HCT116 (cell line): Measurements from ENCODE around the gene CAPS.

Source experiments
- CTCF ChIP-seq, 3 experiments: fragments of 200-600 bp in 1 of 3; sonication (generic) in 1 of 3; IDR thresholded peaks in 2 of 3; conservative IDR thresholded peaks in 1 of 3; 2 replicates each; pipeline ENCODE4 v1.5.1; 2012 to 2017; ENCODE audit warnings: low read depth in 2 of 3, low read length in 2 of 3, antibody characterized with exemption in 1 of 3, borderline replicate concordance in 1 of 3, control low read depth in 1 of 3, mild to moderate bottlenecking in 1 of 3, mixed read lengths in 1 of 3, mixed run types in 1 of 3, moderate library complexity in 1 of 3; ENCODE audit not compliant: insufficient read depth in 1 of 3
- EZH2 ChIP-seq: fragments of 200-600 bp; sonication (generic); IDR thresholded peaks from 2 replicates; pipeline ENCODE4 v1.6.1; 2017; ENCODE audit warnings: antibody characterized with exemption, mixed run types
- EZH2phosphoT487 ChIP-seq: fragments of 200-600 bp; IDR thresholded peaks from 2 replicates; pipeline ENCODE4 v1.6.1; 2018; ENCODE audit warnings: antibody characterized with exemption, borderline replicate concordance
- POLR2A ChIP-seq: IDR thresholded peaks from 2 replicates; pipeline ENCODE4 v1.7.0; 2011; ENCODE audit warnings: borderline replicate concordance; ENCODE audit not compliant: insufficient read depth, insufficient read length; ENCODE audit errors: extremely low read depth
- POLR2AphosphoS5 ChIP-seq: IDR thresholded peaks from 2 replicates; pipeline ENCODE4 v1.6.1; 2011; ENCODE audit warnings: mild to moderate bottlenecking, low read depth, low read length, moderate library complexity
- RAD21 ChIP-seq: IDR thresholded peaks from 2 replicates; pipeline ENCODE4 v1.6.1; 2012; ENCODE audit warnings: low read depth, mild to moderate bottlenecking
- ZFX ChIP-seq: fragments of 450-650 bp; IDR thresholded peaks from 2 replicates; pipeline ENCODE4 v1.6.1; 2017

- TF ChIP-seq CTCF (IDR thresholded peaks at IDR 0.05 in 2 of 3, conservative IDR thresholded peaks at IDR 0.05 in 1 of 3; ENCODE audit: borderline replicate concordance in 1 of 3, insufficient read depth in 1 of 3, low read depth in 2 of 3, low read length in 2 of 3) (no peak), RAD21 (no peak), POLR2A (no peak), ZFX (no peak), EZH2 (no peak), POLR2AphosphoS5 (no peak), EZH2phosphoT487 (no peak)
Observed at GRCh38 chr19:5916181-5916708, 2.2 kb downstream of the CAPS start.
